Measurements from ENCODE around the gene LRRC31. TPM values are rescaled to one million over a fixed set of nuclear protein-coding genes. Genes with fewer than 3 reads are reported as not detected.

The LRRC31 gene
- total RNA-seq, 2 experiments from 2014 or later, result not detected

DNA sequence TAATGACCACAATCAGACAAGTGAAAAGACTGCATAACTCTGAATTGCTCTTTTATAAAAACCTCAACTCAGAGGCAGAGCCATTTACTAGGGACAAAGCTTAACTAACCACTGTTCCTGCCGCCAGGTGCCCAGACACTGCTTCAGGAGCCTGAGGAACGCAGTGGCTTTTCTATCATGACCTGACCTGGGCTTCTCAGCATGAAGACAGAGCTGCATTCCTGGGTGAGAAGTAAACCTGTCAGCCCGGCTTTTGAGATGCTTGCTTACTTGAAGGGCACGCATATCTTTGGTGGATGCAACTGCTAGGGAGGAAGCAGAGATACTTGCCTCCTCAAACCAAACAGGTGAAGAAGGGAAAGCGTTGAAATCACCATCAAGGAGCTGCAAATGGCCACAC is 7.9 kb downstream of the LRRC31 start:
- CTCF ChIA-PET, result interaction anchor here (0.5 to 3.7 kb wide), 12 partner anchors 10 to 396 kb away, joined by 3 to 17 read pairs (median 3); partner anchors contain the start of genes LRRC34 and LRRIQ4
- no peak for ATAC-seq

DNA sequence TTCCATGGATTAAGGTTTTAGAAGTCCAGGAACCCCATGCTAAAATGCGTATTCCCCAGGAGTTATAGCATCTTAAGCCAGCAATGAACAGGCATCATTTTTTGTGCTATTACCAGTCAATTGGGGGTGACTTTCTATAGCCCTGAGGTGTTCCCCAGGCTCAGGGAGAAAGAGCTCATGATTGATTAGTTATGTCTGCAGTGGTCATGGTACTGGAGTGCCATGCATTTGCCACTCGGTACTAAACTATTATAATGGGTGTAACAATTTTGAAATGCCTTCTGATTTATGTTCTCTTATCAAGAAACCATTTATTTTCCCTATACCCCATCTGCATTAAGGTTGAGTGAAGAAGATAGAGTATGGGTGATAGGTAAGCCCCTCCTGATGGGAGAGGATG is 11.9 kb downstream of the LRRC31 start:
- ChIA-PET CTCF (interaction anchor here (0.6 to 1.8 kb wide), 3 partner anchors 8 to 108 kb away, joined by 3 to 6 read pairs (median 3); no protein-coding TSS in a partner anchor), POLR2A (no interaction called here)
- Mint-ChIP-seq H3K4me3 (no peak overlapping the region), H3K9me3 (ENCODE audit: low read depth) (no peaks in the 10 kb centered on the region), H3K27me3 (peaks cover 11% of the 10 kb centered on the region), H3K4me1 (no peaks in the 10 kb centered on the region), H3K27ac (no peak overlapping the region), H3K36me3 (ENCODE audit: low read depth) (no peaks in the 10 kb centered on the region)
- DNase-seq (no peak), ATAC-seq (no peak)
- intact Hi-C loops (cut with DNase I, micrococcal nuclease), result no loop called here

More for the DNA sequence above, 7.9 kb downstream of the LRRC31 start:
- intact Hi-C loops (cut with DNase I, micrococcal nuclease), result loop anchor here (5.0 to 10.0 kb wide), 8 partner anchors 50 to 550 kb away; partner anchors contain the start of genes GPR160 (in 1 of the 2), LRRC34 (in 1 of the 2), LRRIQ4 (in 1 of the 2) and SEC62 (in 1 of the 2)
- Mint-ChIP-seq H3K27me3 (peaks cover 10% of the 10 kb centered on the region), H3K4me3 (no peak overlapping the region), H3K27ac (no peak overlapping the region), H3K9me3 (ENCODE audit: low read depth) (no peaks in the 10 kb centered on the region), H3K4me1 (peaks cover 18% of the 10 kb centered on the region), H3K36me3 (ENCODE audit: low read depth) (no peaks in the 10 kb centered on the region)
- DNase-seq, result no peak
- POLR2A ChIA-PET, result interaction anchor here (0.6 to 0.9 kb wide), 3 partner anchors 106 to 500 kb away, joined by 3 to 6 read pairs (median 4); partner anchors contain the start of gene PHC3

DNA sequence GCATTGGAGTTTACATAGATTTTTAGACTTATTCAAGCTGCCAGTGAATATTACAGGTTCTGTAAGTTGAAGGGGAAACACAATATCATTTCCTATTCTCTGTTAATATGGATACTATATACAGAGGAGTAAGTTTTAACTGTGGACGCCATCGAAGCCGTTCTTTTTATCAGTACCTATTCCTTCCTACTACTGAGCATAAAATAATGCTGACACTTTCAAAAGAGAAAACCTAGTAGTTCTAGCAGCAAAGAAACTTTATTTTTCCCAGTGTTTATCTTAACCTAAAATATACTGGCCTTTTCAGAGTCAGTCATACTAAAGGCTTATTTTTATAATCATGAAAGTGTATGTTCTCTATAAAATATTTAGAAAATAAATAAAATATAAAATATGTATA is 14.2 kb downstream of the LRRC31 start:
- ChIA-PET CTCF (no interaction called here), POLR2A (no interaction called here)
- intact Hi-C loops (cut with DNase I, micrococcal nuclease), result no loop called here
- Mint-ChIP-seq H3K27ac (no peak overlapping the region), H3K9me3 (ENCODE audit: low read depth) (no peaks in the 10 kb centered on the region), H3K4me1 (no peaks in the 10 kb centered on the region), H3K4me3 (no peak overlapping the region), H3K36me3 (ENCODE audit: low read depth) (no peaks in the 10 kb centered on the region), H3K27me3 (peaks cover 9% of the 10 kb centered on the region)
- ATAC-seq (no peak), DNase-seq (no peak)

DNA sequence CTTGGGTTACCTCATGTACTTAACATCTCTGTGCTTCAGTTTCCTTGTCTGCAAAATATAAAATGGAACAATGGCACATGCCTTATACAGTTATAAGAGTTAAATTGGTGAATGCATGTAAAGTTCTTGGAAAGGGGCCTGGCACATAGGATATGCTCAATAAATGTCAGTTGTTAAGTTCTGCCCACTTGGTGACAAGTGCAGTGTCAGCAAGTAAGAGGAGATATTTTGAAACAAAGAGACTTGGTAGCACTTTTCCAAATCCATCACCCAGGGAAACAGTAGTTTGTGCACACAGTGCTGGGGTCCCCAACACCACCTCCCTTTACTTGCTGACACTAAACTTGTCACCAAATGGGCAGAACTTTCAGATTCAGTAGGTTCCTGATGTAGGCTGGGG is 19.1 kb downstream of the LRRC31 start:
- peaks cover 2% of the 10 kb centered on the region for H3K27me3 Mint-ChIP-seq
- H3K27ac Mint-ChIP-seq, result no peak overlapping the region
- no peaks in the 10 kb centered on the region for H3K9me3 Mint-ChIP-seq (ENCODE audit: low read depth)
- ATAC-seq (no peak), DNase-seq (no peak)
- intact Hi-C loops (cut with DNase I, micrococcal nuclease), result no loop called here
- no peak overlapping the region for H3K4me3 Mint-ChIP-seq
- no peaks in the 10 kb centered on the region for H3K4me1 Mint-ChIP-seq
- CTCF ChIA-PET, result no interaction called here
- no peaks in the 10 kb centered on the region for H3K36me3 Mint-ChIP-seq (ENCODE audit: low read depth)
- POLR2A ChIA-PET, result no interaction called here

DNA sequence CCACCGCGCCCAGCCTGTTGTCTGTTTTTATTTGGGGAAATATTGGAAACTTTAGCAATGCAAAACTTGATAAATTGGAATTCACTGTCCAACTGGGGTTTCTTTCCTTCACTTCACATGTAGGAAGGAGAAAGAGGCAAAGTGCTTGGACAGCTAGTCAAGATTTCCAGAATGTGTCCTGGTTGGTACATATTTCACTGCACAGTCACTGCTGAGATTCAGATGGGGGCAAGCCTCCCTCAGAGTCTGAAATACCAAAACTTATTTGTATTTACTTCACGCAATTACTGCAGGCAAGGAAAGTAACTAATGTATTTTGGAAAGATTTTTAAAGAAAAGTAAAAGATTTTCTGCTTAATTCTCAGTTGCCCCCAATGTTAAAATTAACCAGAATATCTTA is 21.0 kb downstream of the LRRC31 start:
- ChIA-PET CTCF (no interaction called here), POLR2A (no interaction called here)
- no peak for ATAC-seq
- Mint-ChIP-seq H3K4me3 (no peak overlapping the region), H3K27ac (no peak overlapping the region), H3K36me3 (ENCODE audit: low read depth) (no peaks in the 10 kb centered on the region), H3K27me3 (peaks cover 2% of the 10 kb centered on the region), H3K4me1 (no peaks in the 10 kb centered on the region), H3K9me3 (ENCODE audit: low read depth) (no peaks in the 10 kb centered on the region)
- DNase-seq, result no peak
- intact Hi-C loops (cut with DNase I, micrococcal nuclease), result no loop called here

DNA sequence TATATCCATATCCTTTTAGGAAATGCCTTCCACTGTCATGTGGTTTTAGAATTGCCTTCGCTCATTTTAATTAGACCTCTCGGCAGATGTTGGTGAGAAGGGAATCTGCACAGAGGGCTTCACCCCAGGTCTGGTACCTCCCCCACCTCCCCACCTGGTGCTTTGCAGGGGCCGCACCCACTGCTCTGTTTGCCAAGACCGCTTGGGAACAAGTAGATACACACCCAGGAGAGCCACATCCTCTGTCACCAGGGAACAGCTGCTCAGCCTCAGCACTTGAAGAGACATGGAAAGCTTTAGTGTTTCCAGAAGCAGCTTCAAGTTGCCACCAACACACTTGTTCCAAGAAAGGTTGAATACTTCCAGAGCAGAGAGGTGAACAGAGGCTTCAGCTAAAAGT is 21.8 kb downstream of the LRRC31 start:
- ATAC-seq (no peak), DNase-seq (no peak)
- Mint-ChIP-seq H3K4me1 (no peaks in the 10 kb centered on the region), H3K9me3 (ENCODE audit: low read depth) (no peaks in the 10 kb centered on the region), H3K27ac (no peak overlapping the region), H3K27me3 (peaks cover 4% of the 10 kb centered on the region), H3K4me3 (no peak overlapping the region), H3K36me3 (ENCODE audit: low read depth) (no peaks in the 10 kb centered on the region)
- ChIA-PET POLR2A (no interaction called here), CTCF (no interaction called here)
- intact Hi-C loops (cut with DNase I, micrococcal nuclease), result no loop called here

DNA sequence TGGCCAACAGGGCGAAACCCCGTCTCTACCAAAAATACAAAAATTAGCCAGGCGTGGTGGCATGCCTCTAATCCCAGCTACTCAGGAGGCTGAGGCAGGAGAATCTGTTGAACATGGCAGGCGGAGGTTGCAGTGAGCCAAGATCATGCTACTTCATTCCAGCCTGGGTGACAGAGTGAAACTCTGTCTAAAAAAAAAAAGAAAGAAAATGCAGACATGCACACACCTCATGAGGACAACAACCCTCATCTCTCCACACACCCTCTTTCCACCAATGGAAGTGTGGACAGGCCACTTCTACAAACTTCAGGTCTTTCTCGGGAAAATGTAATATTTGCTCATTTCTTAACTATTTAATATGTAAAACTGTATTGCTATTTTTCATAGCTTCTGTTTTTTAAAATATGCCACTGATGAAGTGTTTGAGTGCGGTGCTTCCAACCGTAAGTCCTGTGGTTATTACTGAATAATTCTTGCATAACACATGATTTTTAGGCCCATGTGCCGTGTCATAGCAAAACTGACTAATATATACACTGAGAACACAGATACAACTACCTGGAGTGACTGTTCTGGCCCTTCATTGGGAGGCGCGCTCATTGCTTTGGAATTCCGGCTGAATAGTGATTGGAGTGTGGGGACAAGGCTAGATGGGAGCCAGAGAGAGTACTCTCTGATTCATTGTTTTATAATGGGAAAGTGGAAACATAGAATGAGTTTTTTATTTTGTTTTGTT is 23.1 kb downstream of the LRRC31 start:
- Mint-ChIP-seq H3K27ac (no peak overlapping the region), H3K27me3 (peaks cover 4% of the 10 kb centered on the region), H3K36me3 (ENCODE audit: low read depth) (no peaks in the 10 kb centered on the region), H3K4me1 (no peaks in the 10 kb centered on the region), H3K9me3 (ENCODE audit: low read depth) (no peaks in the 10 kb centered on the region), H3K4me3 (no peak overlapping the region)
- intact Hi-C loops (cut with DNase I, micrococcal nuclease), result no loop called here
- CTCF ChIA-PET, result interaction anchor here (1.1 kb wide), 1 partner anchor 15 kb away, joined by 4 read pairs; no protein-coding TSS in a partner anchor
- POLR2A ChIA-PET, result no interaction called here
- ATAC-seq (no peak), DNase-seq (no peak)

DNA sequence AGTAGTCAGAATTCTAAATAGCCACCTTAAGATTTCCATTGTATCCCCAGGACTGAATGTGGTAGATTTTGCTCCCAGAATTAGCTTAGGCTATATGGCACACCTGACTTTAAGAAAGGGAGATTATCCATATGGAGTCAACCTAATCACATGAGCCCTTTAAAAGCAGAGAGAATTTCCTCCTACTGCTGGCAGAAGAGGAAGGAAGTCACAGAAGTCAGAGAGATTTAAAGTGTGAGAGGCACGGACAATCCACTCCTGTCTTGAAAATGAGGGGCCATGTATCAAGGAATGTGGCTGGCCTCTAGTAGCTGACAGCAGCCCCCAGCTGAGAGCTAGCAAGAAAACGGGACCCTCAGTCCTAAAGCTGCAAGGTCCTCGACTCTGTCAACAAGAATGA is 26.8 kb downstream of the LRRC31 start:
- no peak for DNase-seq
- Mint-ChIP-seq H3K9me3 (ENCODE audit: low read depth) (no peaks in the 10 kb centered on the region), H3K4me3 (no peak overlapping the region), H3K36me3 (ENCODE audit: low read depth) (no peaks in the 10 kb centered on the region), H3K27me3 (peaks cover 4% of the 10 kb centered on the region), H3K4me1 (no peaks in the 10 kb centered on the region), H3K27ac (no peak overlapping the region)
- intact Hi-C loops (cut with DNase I, micrococcal nuclease), result no loop called here
- POLR2A ChIA-PET, result no interaction called here
- no peak for ATAC-seq
- CTCF ChIA-PET, result interaction anchor here (0.8 to 0.9 kb wide), 2 partner anchors 20 to 32 kb away, joined by 3 to 5 read pairs; no protein-coding TSS in a partner anchor

DNA sequence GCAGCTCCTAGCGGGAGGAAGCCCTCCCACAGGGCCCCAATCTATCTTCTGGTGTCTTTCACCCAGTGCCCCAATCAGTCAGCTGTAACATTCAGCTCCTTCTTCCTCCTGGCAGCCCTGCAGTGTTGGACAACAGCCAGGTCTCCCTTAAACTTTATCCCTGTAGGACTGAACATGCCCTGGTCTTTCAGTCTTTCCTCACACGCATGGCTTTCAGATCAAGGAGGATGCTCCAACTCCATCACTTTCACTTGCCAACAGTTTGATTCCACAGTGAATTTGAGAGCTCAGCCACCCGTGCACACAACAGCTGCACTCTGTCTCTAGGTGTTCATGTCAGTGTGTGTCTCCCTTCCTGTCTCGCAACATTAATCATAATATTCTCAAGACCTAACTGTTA is 28.6 kb downstream of the LRRC31 start:
- Mint-ChIP-seq H3K4me1 (no peaks in the 10 kb centered on the region), H3K9me3 (ENCODE audit: low read depth) (no peaks in the 10 kb centered on the region), H3K36me3 (ENCODE audit: low read depth) (no peaks in the 10 kb centered on the region), H3K27me3 (peaks cover 5% of the 10 kb centered on the region), H3K27ac (no peak overlapping the region), H3K4me3 (no peak overlapping the region)
- ATAC-seq (no peak), DNase-seq (no peak)
- ChIA-PET CTCF (no interaction called here), POLR2A (no interaction called here)
- intact Hi-C loops (cut with DNase I, micrococcal nuclease), result no loop called here

DNA sequence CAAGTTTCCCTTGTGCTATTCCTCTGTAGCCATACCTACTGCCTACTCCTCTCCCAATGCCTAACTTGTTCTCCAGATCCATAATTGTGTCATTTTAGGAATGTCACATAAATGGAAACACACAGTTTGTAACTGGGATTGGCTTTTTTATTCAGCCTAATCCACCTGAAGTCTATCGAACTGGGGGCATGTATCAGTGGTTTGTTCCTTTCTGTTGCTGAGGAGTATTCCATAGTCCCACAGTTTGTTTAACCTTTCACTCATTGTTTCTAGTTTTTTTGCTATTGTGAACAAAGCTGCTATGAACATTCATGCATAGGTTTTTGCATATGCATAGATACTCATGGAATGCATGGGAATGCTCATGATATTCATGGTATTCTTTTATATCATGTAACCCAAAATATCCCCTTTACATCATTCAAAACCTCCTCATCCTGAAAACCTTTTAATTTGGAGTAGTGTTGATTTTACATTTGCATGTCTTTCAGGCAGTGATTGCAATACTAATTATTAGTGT is 31.2 kb downstream of the LRRC31 start:
- CTCF ChIA-PET, result interaction anchor here (1.9 kb wide), 1 partner anchor 27 kb away, joined by 7 read pairs; no protein-coding TSS in a partner anchor
- Mint-ChIP-seq H3K36me3 (ENCODE audit: low read depth) (no peaks in the 10 kb centered on the region), H3K27ac (no peak overlapping the region)

DNA sequence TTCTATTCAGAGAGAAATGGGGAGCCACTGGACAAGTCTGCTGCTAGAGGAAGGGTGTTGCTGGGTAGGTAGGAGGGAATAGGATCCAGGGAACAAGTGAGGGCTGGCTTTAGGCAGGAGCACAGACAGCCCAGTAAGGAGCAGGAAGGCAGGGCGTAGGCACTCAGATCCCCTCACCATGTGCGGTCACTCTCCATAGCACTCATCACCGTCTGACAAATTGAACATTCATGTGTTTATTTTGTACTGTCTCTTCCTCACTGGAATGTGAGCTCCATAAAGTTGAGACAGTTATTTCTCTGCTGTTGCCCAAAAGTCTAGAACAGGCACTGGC is 32.8 kb downstream of the LRRC31 start:
- Mint-ChIP-seq H3K4me3 (no peak overlapping the region), H3K27me3 (peaks cover 4% of the 10 kb centered on the region)

More for the DNA sequence above, 31.2 kb downstream of the LRRC31 start:
- no peak overlapping the region for H3K4me3 Mint-ChIP-seq
- no peaks in the 10 kb centered on the region for H3K4me1 Mint-ChIP-seq
- intact Hi-C loops (cut with DNase I, micrococcal nuclease), result no loop called here
- DNase-seq (no peak), ATAC-seq (no peak)
- POLR2A ChIA-PET, result interaction anchor here (0.8 kb wide), 1 partner anchor 16 kb away, joined by 3 read pairs; no protein-coding TSS in a partner anchor
- H3K9me3 Mint-ChIP-seq (ENCODE audit: low read depth), result no peaks in the 10 kb centered on the region
- peaks cover 5% of the 10 kb centered on the region for H3K27me3 Mint-ChIP-seq

More for the DNA sequence above, 32.8 kb downstream of the LRRC31 start:
- no peak overlapping the region for H3K27ac Mint-ChIP-seq
- intact Hi-C loops (cut with DNase I, micrococcal nuclease), result no loop called here
- ATAC-seq (no peak), DNase-seq (no peak)
- H3K36me3 Mint-ChIP-seq (ENCODE audit: low read depth), result no peaks in the 10 kb centered on the region
- CTCF ChIA-PET, result no interaction called here
- no peaks in the 10 kb centered on the region for H3K4me1 Mint-ChIP-seq
- no peaks in the 10 kb centered on the region for H3K9me3 Mint-ChIP-seq (ENCODE audit: low read depth)
- POLR2A ChIA-PET, result no interaction called here

All from activated CD4-positive, alpha-beta T cell treated with anti-CD3 and anti-CD28 coated beads for 36 hours (primary cell).